Measurements from ENCODE around the gene PTPRD. TPM values are rescaled to one million over a fixed set of nuclear protein-coding genes. Genes with fewer than 3 reads are reported as not detected.

The PTPRD gene
- total and polyA plus RNA-seq, 10 donors, result 0.08 to 11.7 (median 2.9) TPM

DNA sequence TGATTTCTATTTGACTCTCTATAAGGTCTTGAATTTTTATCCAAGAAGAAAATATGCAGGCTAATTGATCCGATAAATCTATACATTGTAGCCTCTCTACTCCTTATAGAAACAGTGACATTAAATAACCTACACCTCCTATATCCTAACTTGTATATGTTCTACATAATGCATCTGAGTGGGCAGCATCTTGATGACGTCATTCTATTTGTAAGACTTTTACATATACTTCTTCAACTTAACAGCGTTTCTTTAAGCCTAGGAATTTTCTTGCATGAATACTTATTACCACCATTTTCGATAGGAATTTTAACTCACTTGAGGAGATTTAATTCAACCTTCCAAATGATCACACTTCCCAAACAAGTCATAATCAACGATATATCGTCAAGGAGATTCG, 869.0 kb downstream of the PTPRD start:
- TF ChIP-seq, protein P1, sequence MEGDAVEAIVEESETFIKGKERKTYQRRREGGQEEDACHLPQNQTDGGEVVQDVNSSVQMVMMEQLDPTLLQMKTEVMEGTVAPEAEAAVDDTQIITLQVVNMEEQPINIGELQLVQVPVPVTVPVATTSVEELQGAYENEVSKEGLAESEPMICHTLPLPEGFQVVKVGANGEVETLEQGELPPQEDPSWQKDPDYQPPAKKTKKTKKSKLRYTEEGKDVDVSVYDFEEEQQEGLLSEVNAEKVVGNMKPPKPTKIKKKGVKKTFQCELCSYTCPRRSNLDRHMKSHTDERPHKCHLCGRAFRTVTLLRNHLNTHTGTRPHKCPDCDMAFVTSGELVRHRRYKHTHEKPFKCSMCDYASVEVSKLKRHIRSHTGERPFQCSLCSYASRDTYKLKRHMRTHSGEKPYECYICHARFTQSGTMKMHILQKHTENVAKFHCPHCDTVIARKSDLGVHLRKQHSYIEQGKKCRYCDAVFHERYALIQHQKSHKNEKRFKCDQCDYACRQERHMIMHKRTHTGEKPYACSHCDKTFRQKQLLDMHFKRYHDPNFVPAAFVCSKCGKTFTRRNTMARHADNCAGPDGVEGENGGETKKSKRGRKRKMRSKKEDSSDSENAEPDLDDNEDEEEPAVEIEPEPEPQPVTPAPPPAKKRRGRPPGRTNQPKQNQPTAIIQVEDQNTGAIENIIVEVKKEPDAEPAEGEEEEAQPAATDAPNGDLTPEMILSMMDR (IDR thresholded peaks at IDR 0.05 in 8 of 11, conservative IDR thresholded peaks at IDR 0.05 in 3 of 11), result no peak
- TF ChIP-seq POLR2AphosphoS5 (IDR thresholded peaks at IDR 0.05), result no peak
- no peak for TF ChIP-seq POLR2A (IDR thresholded peaks at IDR 0.05)
- intact Hi-C loops (cut with DNase I; ENCODE audit: low total_unique reads), result no loop called here
- no peaks in the 10 kb centered on the region for H3K36me3 ChIP-seq
- H3K4me1 ChIP-seq, result peaks cover 0 to 5% (median 0%) of the 10 kb centered on the region in 6 donors
- no peak overlapping the region for H3K27ac ChIP-seq
- no peak overlapping the region for H3K4me3 ChIP-seq
- 71 to 90% (median 82%) methylated on average over 7 of the region's 7 CpGs for WGBS, 5 donors
- no peak for DNase-seq
- no peaks in the 10 kb centered on the region for H3K27me3 ChIP-seq (replicated peaks in 1 of 7)
- peaks cover 0 to 9% (median 0%) of the 10 kb centered on the region in 8 donors for H3K9me3 ChIP-seq

DNA sequence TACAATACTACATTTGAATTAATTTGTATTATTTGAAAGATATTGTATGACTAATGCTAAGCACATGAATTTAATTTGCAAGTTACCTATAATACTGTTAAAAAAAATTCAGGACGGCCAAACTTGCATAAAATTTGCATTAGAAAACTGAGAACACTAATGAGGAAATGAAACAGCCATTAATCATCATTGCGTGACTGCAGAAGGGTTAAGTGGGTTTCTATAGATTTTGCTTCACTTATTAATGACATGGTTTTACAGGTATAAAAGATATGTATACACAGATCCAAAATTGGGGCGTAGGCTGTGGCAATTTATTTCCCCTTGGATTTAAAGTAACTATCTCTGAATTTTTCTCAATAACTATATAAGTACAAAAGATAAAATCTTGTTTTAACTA, 882.6 kb downstream of the PTPRD start:
- H3K27me3 ChIP-seq (replicated peaks in 1 of 7), result no peaks in the 10 kb centered on the region
- no peaks in the 10 kb centered on the region for H3K36me3 ChIP-seq
- intact Hi-C loops (cut with DNase I; ENCODE audit: low total_unique reads), result no loop called here
- no peak overlapping the region for H3K4me3 ChIP-seq
- no peaks in the 10 kb centered on the region for H3K4me1 ChIP-seq
- TF ChIP-seq POLR2A (IDR thresholded peaks at IDR 0.05) (no peak), POLR2AphosphoS5 (IDR thresholded peaks at IDR 0.05) (no peak)
- TF ChIP-seq, protein P1 (IDR thresholded peaks at IDR 0.05 in 8 of 11, conservative IDR thresholded peaks at IDR 0.05 in 3 of 11), result no peak
- no peak for DNase-seq
- H3K27ac ChIP-seq, result no peak overlapping the region
- 48 to 68% (median 52%) methylated on average over 3 of the region's 3 CpGs for WGBS, 5 donors
- H3K9me3 ChIP-seq, result no peaks in the 10 kb centered on the region

DNA sequence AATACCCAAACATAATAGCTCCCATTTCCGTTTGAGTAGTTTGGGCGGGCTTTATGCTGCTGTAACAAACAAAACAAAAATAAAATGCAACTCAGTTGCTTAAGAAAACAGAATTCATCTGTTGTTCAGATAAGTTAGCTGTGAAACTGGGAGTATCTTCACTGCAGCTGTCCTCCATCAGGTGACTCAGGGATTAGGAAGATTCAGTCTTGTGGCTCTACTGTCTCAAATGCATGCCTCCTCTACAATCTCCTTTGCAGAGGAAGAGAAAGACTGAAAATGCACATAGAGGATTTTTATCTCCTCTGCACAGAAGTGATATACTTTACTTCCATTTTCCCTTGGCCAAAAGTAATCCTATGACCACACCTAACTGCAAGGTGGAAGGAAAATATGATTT, 883.7 kb downstream of the PTPRD start:
- no peaks in the 10 kb centered on the region for H3K4me1 ChIP-seq
- intact Hi-C loops (cut with DNase I; ENCODE audit: low total_unique reads), result no loop called here
- H3K9me3 ChIP-seq, result no peaks in the 10 kb centered on the region
- H3K27me3 ChIP-seq (replicated peaks in 1 of 7), result no peaks in the 10 kb centered on the region
- no peak overlapping the region for H3K4me3 ChIP-seq
- no peak overlapping the region for H3K27ac ChIP-seq
- TF ChIP-seq POLR2AphosphoS5 (IDR thresholded peaks at IDR 0.05) (no peak), POLR2A (IDR thresholded peaks at IDR 0.05) (no peak)
- TF ChIP-seq, protein P1 (IDR thresholded peaks at IDR 0.05 in 8 of 11, conservative IDR thresholded peaks at IDR 0.05 in 3 of 11), result no peak
- no peaks in the 10 kb centered on the region for H3K36me3 ChIP-seq
- no peak for DNase-seq
- 72 to 89% (median 83%) methylated on average over 2 of the region's 2 CpGs for WGBS, 5 donors

DNA sequence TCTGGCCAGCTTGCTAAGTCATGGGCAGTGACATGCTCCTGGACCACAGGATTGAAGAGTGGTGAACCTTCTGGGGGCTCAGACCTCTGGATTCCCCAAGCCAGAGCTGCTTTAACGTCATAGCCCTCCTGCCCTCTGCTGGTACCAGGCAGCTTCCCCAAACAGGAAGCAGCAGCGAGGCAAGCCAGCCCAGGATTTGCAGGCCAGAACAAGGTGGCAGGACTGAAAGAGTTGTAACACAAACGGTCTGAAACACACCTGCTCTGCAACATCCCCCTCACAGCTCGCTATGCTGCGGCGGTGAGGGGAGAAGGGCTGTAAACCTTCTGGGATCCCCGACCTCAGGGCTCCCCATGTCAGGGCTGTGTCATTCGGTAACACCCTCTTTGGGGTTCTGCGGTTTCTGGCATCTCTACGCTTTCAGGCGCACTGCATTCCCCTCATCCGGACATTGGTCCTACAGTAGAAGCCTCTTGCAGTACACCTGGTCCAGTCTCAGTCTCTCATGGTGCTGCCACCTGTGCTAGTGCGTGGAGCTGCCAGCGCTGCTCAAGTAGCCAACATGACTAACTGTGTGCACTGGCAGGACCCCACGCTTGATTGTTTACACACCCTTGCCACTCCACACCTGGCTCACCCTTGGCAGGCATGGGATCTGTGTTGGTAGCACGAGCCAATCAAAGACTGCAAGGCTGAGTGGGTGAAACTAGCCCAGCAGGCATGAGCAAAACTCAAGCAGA, 893.3 kb downstream of the PTPRD start:
- intact Hi-C loops (cut with DNase I; ENCODE audit: low total_unique reads), result no loop called here
- H3K27ac ChIP-seq, result no peak overlapping the region
- H3K9me3 ChIP-seq, result peaks cover 0 to 28% (median 22%) of the 10 kb centered on the region in 8 donors
- no peaks in the 10 kb centered on the region for H3K36me3 ChIP-seq
- WGBS, 5 donors, result 80 to 93% (median 86%) methylated on average over 14 to 16 of the region's 16 CpGs
- H3K27me3 ChIP-seq (replicated peaks in 1 of 7), result no peaks in the 10 kb centered on the region
- H3K4me1 ChIP-seq, result no peaks in the 10 kb centered on the region
- no peak for TF ChIP-seq POLR2A (IDR thresholded peaks at IDR 0.05)
- TF ChIP-seq POLR2AphosphoS5 (IDR thresholded peaks at IDR 0.05), result no peak
- TF ChIP-seq, protein P1 (IDR thresholded peaks at IDR 0.05 in 8 of 11, conservative IDR thresholded peaks at IDR 0.05 in 3 of 11), result no peak
- DNase-seq, result peak; percentile 47
- no peak overlapping the region for H3K4me3 ChIP-seq
